Body of pancreas (tissue), 4 donors: Measurements from ENCODE around the gene PIP5K1A. TPM values are rescaled to one million over a fixed set of nuclear protein-coding genes. Genes with fewer than 3 reads are reported as not detected.

Source experiments
- ATAC-seq: fragments of 150-250 bp; one replicate; pipeline ENCODE4 v1.9.1; 2016
- DNase-seq, 4 donors: peaks; one replicate each; pipeline ENCODE4 v3.0.0-alpha.2; 2019
- H3K27ac ChIP-seq, 4 donors: fragments of 200-600 bp; sonication (generic); 1 replicate in 3 of 4; 2 replicates in 1 of 4; pipeline versions ENCODE4 v1.5.1 to v1.6.1; 2016 to 2019; ENCODE audit warnings: mild to moderate bottlenecking in 1 of 4, mixed read lengths in 1 of 4, moderate library complexity in 1 of 4
- H3K27me3 ChIP-seq, 2 donors: fragments of 200-600 bp; sonication (generic); one replicate each; pipeline ENCODE4 v1.6.0; 2016; ENCODE audit warnings: mild to moderate bottlenecking in 1 of 2
- H3K36me3 ChIP-seq, 2 donors: fragments of 200-600 bp; sonication (generic); replicated peaks in 1 of 2; 2 replicates each; pipeline ENCODE4 v1.5.1; 2016; ENCODE audit warnings: low read depth in 2 of 2; ENCODE audit not compliant: insufficient read depth in 1 of 2
- H3K4me1 ChIP-seq: fragments of 200-600 bp; sonication (generic); one replicate; pipeline ENCODE4 v1.6.0; 2016
- H3K4me3 ChIP-seq, 2 donors: fragments of 200-600 bp; sonication (generic); 1 replicate in 1 of 2; 2 replicates in 1 of 2; pipeline ENCODE4 v1.5.1; 2016 to 2019
- H3K9me3 ChIP-seq, 3 donors: fragments of 200-600 bp; sonication (generic); 1 replicate in 2 of 3; 2 replicates in 1 of 3; pipeline ENCODE4 v1.5.1; 2016
- POLR2A ChIP-seq, 3 donors: fragments of 450-650 bp; IDR thresholded peaks; one replicate each; pipeline ENCODE4 v1.6.1; 2016; ENCODE audit warnings: antibody characterized with exemption in 3 of 3, mild to moderate bottlenecking in 2 of 3
- WGBS, 2 donors: methylation state at CpG; one replicate each; pipeline ENCODE4 v1.1.5; 2017; 5-methylcytosine and 5-hydroxymethylcytosine counted together
- intact Hi-C: fragments of 100-400 bp; cut with DNase I; formaldehyde crosslinking; loops from one replicate; pipeline ENCODE4 v1.15.1; 2023
- total RNA-seq, 2 donors: library from RNA; depleted of rRNA; stranded (reverse); fragments of >200 nt; gene quantifications; one replicate each; pipeline ENCODE4 v1.1.0, GENCODE V29; 2016
- TF ChIP-seq, protein P1 (sequence below), 7 experiments: fragments of 450-650 bp in 4 of 7; fragments of 200-600 bp in 3 of 7; sonication (generic) in 3 of 7; IDR thresholded peaks; one replicate each; pipeline ENCODE4 v1.5.1; 2016 to 2019; ENCODE audit warnings: antibody characterized with exemption in 7 of 7

The PIP5K1A gene
- total RNA-seq, 2 donors from 2014 or later = 19.5 to 51.4 TPM

DNA sequence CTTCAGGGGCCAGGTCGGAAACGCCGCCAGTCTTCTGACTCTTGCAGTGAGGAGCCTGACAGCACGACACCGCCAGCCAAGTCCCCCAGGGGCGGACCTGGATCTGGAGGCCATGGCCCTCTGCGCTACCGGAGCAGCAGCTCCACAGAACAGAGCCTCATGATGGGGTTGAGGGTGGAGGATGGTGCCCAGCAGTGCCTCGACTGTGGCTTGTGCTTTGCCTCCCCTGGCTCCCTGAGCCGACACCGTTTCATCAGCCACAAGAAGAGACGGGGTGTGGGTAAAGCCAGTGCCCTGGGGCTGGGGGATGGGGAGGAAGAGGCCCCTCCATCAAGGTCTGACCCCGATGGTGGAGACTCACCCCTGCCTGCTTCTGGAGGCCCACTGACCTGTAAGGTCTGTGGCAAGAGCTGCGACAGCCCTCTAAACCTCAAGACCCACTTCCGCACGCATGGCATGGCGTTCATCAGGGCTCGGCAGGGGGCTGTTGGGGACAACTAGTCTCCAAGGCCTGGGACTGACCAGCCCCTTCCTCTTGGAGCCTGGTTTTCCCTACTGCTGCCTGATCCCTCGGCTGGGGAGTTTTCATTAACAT is 92.5 kb downstream of the PIP5K1A start:
- DNase-seq = no peak
- no peaks in the 10 kb centered on the region for H3K27me3 ChIP-seq
- ATAC-seq = no peak
- H3K9me3 ChIP-seq = no peaks in the 10 kb centered on the region
- intact Hi-C loops = no loop called here
- H3K4me1 ChIP-seq = no peaks in the 10 kb centered on the region
- TF ChIP-seq, protein P1, sequence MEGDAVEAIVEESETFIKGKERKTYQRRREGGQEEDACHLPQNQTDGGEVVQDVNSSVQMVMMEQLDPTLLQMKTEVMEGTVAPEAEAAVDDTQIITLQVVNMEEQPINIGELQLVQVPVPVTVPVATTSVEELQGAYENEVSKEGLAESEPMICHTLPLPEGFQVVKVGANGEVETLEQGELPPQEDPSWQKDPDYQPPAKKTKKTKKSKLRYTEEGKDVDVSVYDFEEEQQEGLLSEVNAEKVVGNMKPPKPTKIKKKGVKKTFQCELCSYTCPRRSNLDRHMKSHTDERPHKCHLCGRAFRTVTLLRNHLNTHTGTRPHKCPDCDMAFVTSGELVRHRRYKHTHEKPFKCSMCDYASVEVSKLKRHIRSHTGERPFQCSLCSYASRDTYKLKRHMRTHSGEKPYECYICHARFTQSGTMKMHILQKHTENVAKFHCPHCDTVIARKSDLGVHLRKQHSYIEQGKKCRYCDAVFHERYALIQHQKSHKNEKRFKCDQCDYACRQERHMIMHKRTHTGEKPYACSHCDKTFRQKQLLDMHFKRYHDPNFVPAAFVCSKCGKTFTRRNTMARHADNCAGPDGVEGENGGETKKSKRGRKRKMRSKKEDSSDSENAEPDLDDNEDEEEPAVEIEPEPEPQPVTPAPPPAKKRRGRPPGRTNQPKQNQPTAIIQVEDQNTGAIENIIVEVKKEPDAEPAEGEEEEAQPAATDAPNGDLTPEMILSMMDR (IDR thresholded peaks at IDR 0.05) = no peak
- no peak for TF ChIP-seq POLR2A (IDR thresholded peaks at IDR 0.05)
- H3K36me3 ChIP-seq = peaks cover 8 to 54% of the 10 kb centered on the region in 2 donors
- no peak overlapping the region for H3K27ac ChIP-seq
- 84 to 87% methylated on average over 10 to 19 of the region's 19 CpGs for WGBS, 2 donors
- no peak overlapping the region for H3K4me3 ChIP-seq

DNA sequence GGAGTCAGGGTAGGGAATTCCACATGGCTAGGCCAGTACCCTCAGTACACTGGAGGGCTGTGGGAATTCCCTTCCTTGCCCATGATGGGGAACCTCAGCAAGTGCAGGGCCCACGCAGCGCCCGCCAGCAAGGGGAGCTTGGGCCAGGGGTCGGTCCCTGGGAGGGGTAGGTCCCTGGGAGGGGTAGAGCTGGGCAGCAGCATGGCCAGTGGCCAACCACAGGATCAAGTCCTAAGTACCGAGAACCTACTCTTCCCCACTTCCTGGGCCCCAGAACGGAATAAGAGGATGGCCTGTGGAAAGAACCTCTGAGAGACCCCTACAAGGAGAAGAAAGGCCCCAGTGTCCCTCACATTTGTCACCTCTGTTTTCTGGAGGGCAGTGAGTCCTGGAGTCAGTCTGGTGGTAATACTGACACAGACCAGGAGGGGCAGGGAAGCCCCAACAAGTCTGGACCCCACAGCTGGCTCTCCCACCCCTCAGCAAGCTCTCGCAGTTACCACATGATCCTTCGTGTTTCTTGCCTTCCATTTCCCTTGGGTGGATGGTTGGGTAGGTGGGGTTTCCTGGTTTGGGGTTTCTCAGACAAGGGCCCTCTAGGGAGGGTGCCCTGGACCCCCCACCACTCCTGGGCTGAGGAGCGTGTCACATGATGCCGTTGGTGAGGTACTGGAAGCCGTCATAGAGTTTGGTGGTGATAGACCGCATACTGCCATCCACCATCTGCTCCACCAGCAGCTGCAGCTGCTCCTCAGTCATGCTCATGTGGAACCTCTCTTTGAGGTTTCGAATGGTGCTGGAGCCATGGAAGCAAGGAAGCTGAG is 94.1 kb downstream of the PIP5K1A start:
- peaks cover under 1 to 42% of the 10 kb centered on the region in 2 donors for H3K36me3 ChIP-seq
- WGBS, 2 donors = 79 to 88% methylated on average over 12 to 13 of the region's 13 CpGs
- H3K9me3 ChIP-seq = no peaks in the 10 kb centered on the region
- DNase-seq = no peak
- TF ChIP-seq, protein P1 (IDR thresholded peaks at IDR 0.05) = no peak
- no peak for TF ChIP-seq POLR2A (IDR thresholded peaks at IDR 0.05)
- H3K27ac ChIP-seq = no peak overlapping the region
- H3K4me3 ChIP-seq = no peak overlapping the region
- no peak for ATAC-seq
- H3K27me3 ChIP-seq = no peaks in the 10 kb centered on the region
- intact Hi-C loops = no loop called here
- H3K4me1 ChIP-seq = no peaks in the 10 kb centered on the region

DNA sequence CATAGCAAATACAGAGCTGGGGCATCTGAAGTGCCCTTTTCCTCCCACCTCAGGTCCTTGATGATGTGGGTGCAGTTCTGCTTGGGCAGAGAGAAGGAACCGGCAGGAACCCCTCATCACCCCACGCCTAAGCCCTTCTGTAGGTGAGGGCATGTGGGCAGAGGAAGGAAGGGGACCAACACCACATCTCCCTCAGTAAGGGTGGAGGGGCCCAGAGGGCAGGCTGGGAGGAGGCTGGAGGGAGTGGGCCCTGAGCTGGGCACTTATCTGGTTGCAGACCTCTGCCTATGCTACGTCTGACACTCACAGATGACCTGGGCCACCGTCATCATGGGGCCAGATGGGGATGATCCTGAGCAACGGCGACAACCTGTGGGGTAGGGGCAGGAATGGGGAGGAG is 94.7 kb downstream of the PIP5K1A start:
- WGBS, 2 donors = 77 to 95% methylated on average over 4 to 6 of the region's 6 CpGs
- DNase-seq = no peak
- Histone ChIP-seq H3K4me3 (no peak overlapping the region), H3K4me1 (no peaks in the 10 kb centered on the region), H3K36me3 (peaks cover 7 to 40% of the 10 kb centered on the region in 2 donors), H3K27me3 (no peaks in the 10 kb centered on the region), H3K27ac (no peak overlapping the region), H3K9me3 (no peaks in the 10 kb centered on the region)
- intact Hi-C loops = no loop called here
- no peak for ATAC-seq
- TF ChIP-seq, protein P1 (IDR thresholded peaks at IDR 0.05) = no peak
- TF ChIP-seq POLR2A (IDR thresholded peaks at IDR 0.05) = no peak

DNA sequence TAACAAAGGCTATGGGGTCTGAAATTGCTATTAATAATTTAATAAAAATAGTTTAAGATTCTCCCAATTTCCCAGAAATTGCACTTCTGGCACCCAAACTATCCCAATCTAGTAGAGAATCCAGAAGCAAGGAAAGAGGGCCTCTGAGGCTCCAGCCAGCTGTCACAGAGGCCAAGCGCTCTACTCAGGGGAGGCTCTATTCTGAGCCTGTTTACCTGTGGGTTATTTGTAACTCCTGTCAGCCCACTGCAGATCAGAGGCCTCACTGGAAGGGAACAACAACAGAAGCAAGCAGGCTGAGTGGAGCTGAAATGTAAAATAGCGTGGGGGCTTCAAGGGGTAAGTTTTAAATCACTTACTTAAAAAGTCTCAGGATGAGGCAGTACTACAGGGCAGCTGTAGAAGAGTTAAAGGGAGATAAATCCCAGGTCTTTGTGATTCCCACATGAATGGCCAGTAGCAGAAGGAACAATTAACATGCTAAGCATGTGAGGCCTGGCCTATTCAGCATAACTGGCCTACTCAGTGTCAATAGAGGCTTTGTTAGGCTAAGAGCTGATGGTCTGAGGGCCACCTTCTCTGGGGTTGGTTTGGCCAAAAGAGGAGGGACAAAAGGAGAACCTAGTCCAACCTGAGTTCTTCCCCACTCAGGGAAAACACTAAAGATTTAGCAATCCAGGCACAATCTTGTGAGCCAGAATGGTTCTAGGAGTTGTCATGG is 96.5 kb downstream of the PIP5K1A start:
- Histone ChIP-seq H3K9me3 (no peaks in the 10 kb centered on the region), H3K27ac (no peak overlapping the region), H3K36me3 (peaks cover 15 to 47% of the 10 kb centered on the region in 2 donors), H3K4me1 (no peaks in the 10 kb centered on the region), H3K4me3 (no peak overlapping the region), H3K27me3 (no peaks in the 10 kb centered on the region)
- intact Hi-C loops = no loop called here
- no peak for DNase-seq
- no peak for TF ChIP-seq POLR2A (IDR thresholded peaks at IDR 0.05)
- TF ChIP-seq, protein P1 (IDR thresholded peaks at IDR 0.05) = no peak
- ATAC-seq = no peak
- WGBS, 2 donors = 97% methylated on average over 2 of the region's 2 CpGs

Other genes with a start within 250 kb of the PIP5K1A start
- 10 to 100 TPM; 70.9 to 84.8 TPM for gene CERS2, start 223.7 kb upstream of the PIP5K1A start, total RNA-seq
- gene ANXA9, start 216.3 kb upstream of the PIP5K1A start, total RNA-seq = 10 to 100 TPM; 17.4 to 33.3 TPM
- gene MINDY1, start 191.7 kb upstream of the PIP5K1A start, total RNA-seq = 10 to 100 TPM; 36.3 to 39.2 TPM
- gene PRUNE1, start 190.1 kb upstream of the PIP5K1A start, total RNA-seq = 10 to 100 TPM; 15.8 to 19.4 TPM
- gene BNIPL, start 162.0 kb upstream of the PIP5K1A start, total RNA-seq = under 1 TPM in 1 of 2 donors, not detected in 1; 0.26 TPM
- gene C1orf56, start 150.8 kb upstream of the PIP5K1A start, total RNA-seq = 1 to 10 TPM; 5.7 to 6.9 TPM
- 10 to 100 TPM; 40.2 to 43.8 TPM for gene CDC42SE1, start 138.9 kb upstream of the PIP5K1A start, total RNA-seq
- gene MLLT11, start 138.2 kb upstream of the PIP5K1A start, total RNA-seq = 1 to 10 TPM in 1 of 2 donors, under 1 TPM in 1; 0.26 to 1.6 TPM
- 1 to 10 TPM; 4.3 to 9.1 TPM for gene GABPB2, start 127.8 kb upstream of the PIP5K1A start, total RNA-seq
- 1 to 10 TPM; 3.6 to 5.3 TPM for gene SEMA6C, start 51.9 kb upstream of the PIP5K1A start, total RNA-seq
- gene TNFAIP8L2, start 41.9 kb upstream of the PIP5K1A start, total RNA-seq = 1 to 10 TPM in 1 of 2 donors, under 1 TPM in 1; 0.99 to 1.6 TPM
- 1 to 10 TPM; 6.7 to 9.6 TPM for gene LYSMD1, start 32.6 kb upstream of the PIP5K1A start, total RNA-seq
- gene SCNM1, start 32.4 kb upstream of the PIP5K1A start, total RNA-seq = 10 to 100 TPM; 16.2 to 28.0 TPM
- gene TMOD4, start 22.6 kb upstream of the PIP5K1A start, total RNA-seq = 1 to 10 TPM in 1 of 2 donors, not detected in 1; 3.0 TPM
- gene VPS72, start 8.4 kb upstream of the PIP5K1A start, total RNA-seq = 10 to 100 TPM in 1 of 2 donors, 1 to 10 TPM in 1; 6.9 to 19.2 TPM
- gene PSMD4, start 56.2 kb downstream of the PIP5K1A start, total RNA-seq = 10 to 100 TPM; 70.2 to 73.4 TPM
- 10 to 100 TPM; 15.0 to 24.4 TPM for gene ZNF687, start 83.7 kb downstream of the PIP5K1A start, total RNA-seq
- 10 to 100 TPM; 39.6 to 40.2 TPM for gene PI4KB, start 128.9 kb downstream of the PIP5K1A start, total RNA-seq
- 10 to 100 TPM in 1 of 2 donors, 1 to 10 TPM in 1; 8.3 to 14.5 TPM for gene RFX5, start 148.7 kb downstream of the PIP5K1A start, total RNA-seq
- 100 to 1,000 TPM in 1 of 2 donors, 10 to 100 TPM in 1; 52.1 to 106 TPM for gene SELENBP1, start 174.2 kb downstream of the PIP5K1A start, total RNA-seq
- 100 to 1,000 TPM; 109 to 126 TPM for gene PSMB4, start 201.0 kb downstream of the PIP5K1A start, total RNA-seq